ENCODE measurements around the gene MEAF6.

MEAF6 gene

DNA sequence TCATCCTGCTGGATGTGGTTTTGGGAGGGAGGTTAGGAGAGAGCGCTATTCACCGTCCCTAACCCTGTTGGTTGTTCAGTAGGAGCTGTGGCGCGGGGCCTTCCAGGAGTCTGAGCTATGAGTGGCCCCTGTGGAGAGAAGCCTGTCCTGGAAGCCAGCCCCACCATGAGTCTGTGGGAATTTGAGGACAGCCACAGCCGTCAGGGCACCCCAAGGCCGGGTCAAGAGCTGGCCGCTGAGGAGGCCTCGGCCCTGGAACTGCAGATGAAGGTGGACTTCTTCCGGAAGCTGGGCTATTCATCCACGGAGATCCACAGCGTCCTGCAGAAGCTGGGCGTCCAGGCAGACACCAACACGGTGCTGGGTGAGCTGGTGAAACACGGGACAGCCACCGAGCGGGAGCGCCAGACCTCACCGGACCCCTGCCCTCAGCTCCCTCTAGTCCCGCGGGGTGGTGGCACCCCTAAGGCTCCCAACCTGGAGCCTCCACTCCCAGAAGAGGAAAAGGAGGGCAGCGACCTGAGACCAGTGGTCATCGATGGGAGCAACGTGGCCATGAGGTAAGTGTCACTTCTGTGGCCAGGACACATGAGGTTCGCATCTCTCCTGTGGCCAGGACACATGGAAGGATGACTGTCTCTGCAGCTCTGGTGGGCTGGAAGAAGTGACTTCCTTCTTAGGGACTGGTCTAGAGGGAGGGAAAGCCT is 39.0 kb downstream of the MEAF6 start:
- Histone ChIP-seq H3K79me1 (ENCODE audit: low read length) (peaks cover 21% of the 10 kb centered on the region), H3K27ac (ENCODE audit: low read depth, low read length) (no peak overlapping the region), H4K8ac (ENCODE audit: low read depth, low read length) (no peak overlapping the region), H3K9ac (ENCODE audit: low read length) (peak overlapping the region; percentile 90), H4K5ac (ENCODE audit: low read length) (no peak overlapping the region), H3K23ac (ENCODE audit: low read length) (no peak overlapping the region), H3K4me2 (ENCODE audit: low read length) (peak overlapping the region; percentile 82), H3K36me3 (ENCODE audit: control insufficient read depth, insufficient read depth, low read length) (peaks cover 4% of the 10 kb centered on the region), H3K27me3 (ENCODE audit: insufficient read depth, low read length, poor library complexity) (no peaks in the 10 kb centered on the region), H3K56ac (ENCODE audit: low read length) (peak overlapping the region; percentile 95), H3K79me2 (ENCODE audit: control insufficient read depth, insufficient read depth, low read length) (peaks cover 35% of the 10 kb centered on the region), H2BK120ac (ENCODE audit: low read depth, low read length) (no peak overlapping the region), H3K4me3 (ENCODE audit: low read length) (peak overlapping the region; percentile 34), H3K18ac (ENCODE audit: low read length) (no peak overlapping the region), H2BK5ac (ENCODE audit: low read length) (no peak overlapping the region), H3K4ac (ENCODE audit: low read depth, low read length) (no peak overlapping the region), H3K4me1 (ENCODE audit: control insufficient read depth, low read depth, low read length) (peaks cover 29% of the 10 kb centered on the region), H2BK15ac (replicated peaks; ENCODE audit: low read depth) (no peak overlapping the region), H2AK5ac (ENCODE audit: low read length) (peak overlapping the region; percentile 77)
- peak; percentile 17 for DNase-seq
- WGBS (ENCODE audit: extremely low coverage, insufficient coverage, low lambda C conversion rate), result no CpG with 5 or more reads among the region's 24 CpGs

- Histone ChIP-seq H3K4me3 (ENCODE audit: low read length) (peak overlapping the region; percentile 34), H3K9ac (ENCODE audit: low read length) (peak overlapping the region; percentile 90), H2AK5ac (ENCODE audit: low read length) (peak overlapping the region; percentile 77), H3K18ac (ENCODE audit: low read length) (peak overlapping the region; percentile 33), H3K36me3 (ENCODE audit: control insufficient read depth, insufficient read depth, low read length) (no peaks in the 10 kb centered on the region), H3K23ac (ENCODE audit: low read length) (peak overlapping the region; percentile 60), H3K79me2 (ENCODE audit: control insufficient read depth, insufficient read depth, low read length) (peaks cover 35% of the 10 kb centered on the region), H2BK5ac (ENCODE audit: low read length) (no peak overlapping the region), H4K5ac (ENCODE audit: low read length) (no peak overlapping the region), H2BK15ac (replicated peaks; ENCODE audit: low read depth) (no peak overlapping the region), H3K4me2 (ENCODE audit: low read length) (peak overlapping the region; percentile 82), H3K4ac (ENCODE audit: low read depth, low read length) (no peak overlapping the region), H3K79me1 (ENCODE audit: low read length) (peaks cover 21% of the 10 kb centered on the region), H3K27ac (ENCODE audit: low read depth, low read length) (no peak overlapping the region), H3K4me1 (ENCODE audit: control insufficient read depth, low read depth, low read length) (peaks cover 29% of the 10 kb centered on the region), H3K56ac (ENCODE audit: low read length) (peak overlapping the region; percentile 95), H4K8ac (ENCODE audit: low read depth, low read length) (no peak overlapping the region), H3K27me3 (ENCODE audit: insufficient read depth, low read length, poor library complexity) (no peaks in the 10 kb centered on the region), H2BK120ac (ENCODE audit: low read depth, low read length) (no peak overlapping the region)
- WGBS (ENCODE audit: extremely low coverage, insufficient coverage, low lambda C conversion rate), result no CpG with 5 or more reads among the region's 38 CpGs
- peak; percentile 22 for DNase-seq
Observed at GRCh38 chr1:37474697-37475379, 39.7 kb downstream of the MEAF6 start.

- H3K9ac ChIP-seq (ENCODE audit: low read length), result peak within 1 kb of the TSS; percentile 90
- H3K27ac ChIP-seq (ENCODE audit: low read depth, low read length), result no peak within 1 kb of the TSS
- peak within 1 kb of the TSS; percentile 60 for H3K23ac ChIP-seq (ENCODE audit: low read length)
- H3K18ac ChIP-seq (ENCODE audit: low read length), result peak within 1 kb of the TSS; percentile 33
- peak within 1 kb of the TSS; percentile 95 for H3K56ac ChIP-seq (ENCODE audit: low read length)
- H3K4me3 ChIP-seq (ENCODE audit: low read length), result peak within 1 kb of the TSS; percentile 38
- H3K4ac ChIP-seq (ENCODE audit: low read depth, low read length), result no peak within 1 kb of the TSS
- WGBS (ENCODE audit: extremely low coverage, insufficient coverage, low lambda C conversion rate), result no CpG with 5 or more reads among the region's 78 CpGs
- H4K8ac ChIP-seq (ENCODE audit: low read depth, low read length), result no peak within 1 kb of the TSS
- H2BK5ac ChIP-seq (ENCODE audit: low read length), result no peak within 1 kb of the TSS
- DNase-seq, result peak; percentile 91
- H4K5ac ChIP-seq (ENCODE audit: low read length), result no peak within 1 kb of the TSS
- no peaks in the 10 kb centered on the region for H3K36me3 ChIP-seq (ENCODE audit: control insufficient read depth, insufficient read depth, low read length)
- H3K79me2 ChIP-seq (ENCODE audit: control insufficient read depth, insufficient read depth, low read length), result peaks cover 35% of the 10 kb centered on the region
- H2BK15ac ChIP-seq (replicated peaks; ENCODE audit: low read depth), result no peak within 1 kb of the TSS
- H2BK120ac ChIP-seq (ENCODE audit: low read depth, low read length), result no peak within 1 kb of the TSS
- peaks cover 29% of the 10 kb centered on the region for H3K4me1 ChIP-seq (ENCODE audit: control insufficient read depth, low read depth, low read length)
- peak within 1 kb of the TSS; percentile 82 for H3K4me2 ChIP-seq (ENCODE audit: low read length)
- peak within 1 kb of the TSS; percentile 77 for H2AK5ac ChIP-seq (ENCODE audit: low read length)
- H3K27me3 ChIP-seq (ENCODE audit: insufficient read depth, low read length, poor library complexity), result no peaks in the 10 kb centered on the region
- H3K79me1 ChIP-seq (ENCODE audit: low read length), result peaks cover 21% of the 10 kb centered on the region
Observed at GRCh38 chr1:37474046-37474696, 40.4 kb downstream of the MEAF6 start, which contains the start of gene ZC3H12A. ZC3H12A (plus strand) TSS chr1:37474580; CDS start chr1:37475497, 917 bp downstream.

GRCh38 chr1:37473431-37474045 is 41.0 kb downstream of the MEAF6 start:
- DNase-seq, result peak; percentile 56

GRCh38 chr1:37472994-37473393 is 41.6 kb downstream of the MEAF6 start:
- Histone ChIP-seq H3K36me3 (ENCODE audit: control insufficient read depth, insufficient read depth, low read length) (no peaks in the 10 kb centered on the region), H3K56ac (ENCODE audit: low read length) (no peak overlapping the region), H3K4me2 (ENCODE audit: low read length) (no peak overlapping the region), H3K4me3 (ENCODE audit: low read length) (no peak overlapping the region), H3K79me1 (ENCODE audit: low read length) (peaks cover 13% of the 10 kb centered on the region), H3K79me2 (ENCODE audit: control insufficient read depth, insufficient read depth, low read length) (peaks cover 25% of the 10 kb centered on the region), H3K4me1 (ENCODE audit: control insufficient read depth, low read depth, low read length) (peaks cover 29% of the 10 kb centered on the region), H2AK5ac (ENCODE audit: low read length) (no peak overlapping the region), H4K8ac (ENCODE audit: low read depth, low read length) (no peak overlapping the region), H2BK120ac (ENCODE audit: low read depth, low read length) (no peak overlapping the region), H2BK5ac (ENCODE audit: low read length) (no peak overlapping the region), H3K27ac (ENCODE audit: low read depth, low read length) (no peak overlapping the region), H2BK15ac (replicated peaks; ENCODE audit: low read depth) (no peak overlapping the region), H3K4ac (ENCODE audit: low read depth, low read length) (no peak overlapping the region), H4K5ac (ENCODE audit: low read length) (no peak overlapping the region), H3K18ac (ENCODE audit: low read length) (no peak overlapping the region), H3K23ac (ENCODE audit: low read length) (no peak overlapping the region), H3K9ac (ENCODE audit: low read length) (no peak overlapping the region), H3K27me3 (ENCODE audit: insufficient read depth, low read length, poor library complexity) (no peaks in the 10 kb centered on the region)
- no peak for DNase-seq
- WGBS (ENCODE audit: extremely low coverage, insufficient coverage, low lambda C conversion rate), result no CpG with 5 or more reads among the region's 1 CpG

More at GRCh38 chr1:37473431-37474045, 41.0 kb downstream of the MEAF6 start:
- no peak overlapping the region for H3K27ac ChIP-seq (ENCODE audit: low read depth, low read length)
- H3K79me2 ChIP-seq (ENCODE audit: control insufficient read depth, insufficient read depth, low read length), result peaks cover 31% of the 10 kb centered on the region
- H3K4me1 ChIP-seq (ENCODE audit: control insufficient read depth, low read depth, low read length), result peaks cover 29% of the 10 kb centered on the region
- no peak overlapping the region for H3K4me3 ChIP-seq (ENCODE audit: low read length)
- no peak overlapping the region for H2BK120ac ChIP-seq (ENCODE audit: low read depth, low read length)
- H2BK15ac ChIP-seq (replicated peaks; ENCODE audit: low read depth), result no peak overlapping the region
- no peak overlapping the region for H3K4ac ChIP-seq (ENCODE audit: low read depth, low read length)
- no peak overlapping the region for H4K8ac ChIP-seq (ENCODE audit: low read depth, low read length)
- no CpG with 5 or more reads among the region's 12 CpGs for WGBS (ENCODE audit: extremely low coverage, insufficient coverage, low lambda C conversion rate)
- H4K5ac ChIP-seq (ENCODE audit: low read length), result no peak overlapping the region
- H3K36me3 ChIP-seq (ENCODE audit: control insufficient read depth, insufficient read depth, low read length), result no peaks in the 10 kb centered on the region
- peak overlapping the region; percentile 21 for H3K4me2 ChIP-seq (ENCODE audit: low read length)
- peak overlapping the region; percentile 60 for H3K9ac ChIP-seq (ENCODE audit: low read length)
- H3K79me1 ChIP-seq (ENCODE audit: low read length), result peaks cover 17% of the 10 kb centered on the region
- H2BK5ac ChIP-seq (ENCODE audit: low read length), result no peak overlapping the region
- no peak overlapping the region for H3K23ac ChIP-seq (ENCODE audit: low read length)
- H2AK5ac ChIP-seq (ENCODE audit: low read length), result no peak overlapping the region
- H3K56ac ChIP-seq (ENCODE audit: low read length), result peak overlapping the region; percentile 82
- H3K18ac ChIP-seq (ENCODE audit: low read length), result no peak overlapping the region
- no peaks in the 10 kb centered on the region for H3K27me3 ChIP-seq (ENCODE audit: insufficient read depth, low read length, poor library complexity)

Data from mesendoderm (in vitro differentiated cells).